Measurements from ENCODE around the gene CDIP1.

DNA sequence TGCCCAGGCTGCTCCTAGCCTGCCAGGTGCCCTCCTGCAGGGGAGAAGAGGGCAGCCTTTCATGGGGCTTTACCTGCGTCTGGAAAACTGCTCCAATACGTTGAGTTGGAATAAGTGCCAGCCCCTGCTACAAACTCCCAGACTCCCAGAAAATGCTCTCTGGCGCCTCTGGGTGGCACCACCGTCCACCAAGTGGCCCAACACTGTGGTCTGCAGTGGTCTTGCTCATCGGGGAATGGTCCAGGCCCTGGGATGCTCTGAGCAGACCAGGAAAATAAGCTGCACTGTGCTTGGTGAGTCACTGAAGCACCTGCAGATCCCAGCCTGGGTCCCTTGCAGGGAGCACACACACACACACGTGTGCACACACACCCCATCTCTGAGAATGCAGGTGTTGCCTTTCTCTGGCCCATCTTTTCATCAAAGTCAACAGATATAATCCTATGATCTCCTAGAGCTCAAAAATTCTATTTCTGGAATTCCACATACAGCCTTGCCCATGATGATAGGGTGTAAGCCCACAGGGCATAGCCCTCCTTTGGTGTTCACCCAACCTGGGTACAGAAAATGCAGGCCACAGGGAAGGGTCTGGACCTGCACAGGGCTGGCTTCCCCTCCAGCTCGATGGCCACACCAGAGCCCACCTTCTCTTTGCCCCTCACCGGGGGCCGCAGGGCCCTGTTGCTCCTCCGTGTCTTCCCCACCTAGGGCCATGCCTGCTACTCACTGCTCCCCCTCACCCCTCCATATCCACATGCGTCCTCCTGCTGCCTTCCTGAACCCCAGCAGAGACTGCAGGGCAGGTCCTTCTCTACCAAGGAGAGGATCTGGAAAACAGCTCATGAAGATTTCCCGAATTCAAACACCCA, 20.5 kb downstream of the CDIP1 start:
- no peak for TF ChIP-seq GATA2 (IDR thresholded peaks at IDR 0.05; ENCODE audit: low read depth, low read length)
- TF ChIP-seq GATA3 (IDR thresholded peaks at IDR 0.05; ENCODE audit: low read depth, low read length) = no peak

Measured in SH-SY5Y (cell line).